GM20431 (cell line): ENCODE data around the gene PPFIA4.
"Not testable (repeated sequence)": the region's sequence is repeated elsewhere in the genome, so short reads cannot be mapped to it uniquely, and the experiment has no call there.

Source experiments
- in situ Hi-C: fragments of 300-500 bp; cut with MseI, MboI; formaldehyde crosslinking; loops from one replicate; pipeline ENCODE4 v1.15.0; 2020; ENCODE audit warnings: low sequenced_read_pairs; ENCODE audit not compliant: unreplicated experiment

The PPFIA4 gene

DNA sequence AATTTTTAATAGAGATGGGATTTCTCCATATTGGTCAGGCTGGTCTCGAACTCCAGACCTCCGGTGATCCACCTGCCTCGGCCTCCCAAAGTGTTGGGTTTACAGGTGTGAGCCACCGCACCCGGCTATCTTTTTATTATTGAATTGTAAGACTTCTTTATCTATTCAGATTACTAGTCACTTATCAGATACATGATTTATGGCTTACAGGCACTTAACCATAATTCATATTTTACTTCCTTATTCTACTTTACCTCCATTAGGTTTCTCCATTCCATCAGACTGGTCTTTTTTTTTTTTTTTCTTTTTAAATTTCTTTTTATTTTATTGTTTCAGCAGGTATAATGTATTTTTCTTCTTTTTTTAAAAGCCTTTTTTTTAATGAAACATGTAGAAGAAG lies 14.7 kb upstream of the PPFIA4 start:
- in situ Hi-C loops: no loop called here

DNA sequence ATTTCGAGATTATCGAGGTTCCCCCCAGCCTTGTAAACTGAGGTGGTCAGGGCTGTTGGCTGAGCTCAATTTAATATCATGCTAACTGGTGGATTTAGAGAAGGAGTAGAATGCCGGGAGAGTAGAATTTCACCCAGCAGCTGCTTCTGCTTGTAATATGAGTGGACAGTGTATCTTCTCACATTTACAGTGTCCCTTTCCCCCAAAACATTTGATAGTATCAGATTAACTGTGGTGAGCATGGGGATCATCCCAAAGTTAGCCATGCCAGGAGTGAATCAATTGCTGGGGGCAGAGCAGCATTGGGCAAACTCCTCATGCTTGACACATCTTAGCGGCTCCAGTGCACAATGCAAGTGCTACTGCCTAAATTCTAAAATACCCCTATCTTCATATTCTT lies 9.2 kb upstream of the PPFIA4 start:
- in situ Hi-C loops: no loop called here

DNA sequence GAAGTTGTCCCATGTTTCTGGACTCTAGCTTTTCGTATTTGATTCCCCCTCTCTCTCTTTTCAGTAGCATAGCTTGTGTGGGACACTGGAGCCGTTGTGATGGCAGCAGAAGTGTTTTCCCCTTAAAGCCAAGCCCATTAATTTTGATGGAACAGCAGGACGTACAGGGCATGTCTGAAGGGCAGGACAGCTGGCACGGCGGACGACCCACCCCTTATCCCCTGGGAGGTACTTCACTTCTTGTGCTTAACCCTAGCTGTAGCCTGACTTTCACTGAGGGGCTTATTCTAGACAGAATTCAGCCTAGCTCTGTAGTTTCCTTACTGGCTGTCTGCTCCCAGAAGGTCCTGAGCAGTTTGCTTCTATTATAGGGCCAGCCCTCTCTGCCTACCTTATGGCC lies 8.6 kb upstream of the PPFIA4 start:
- in situ Hi-C loops: no loop called here

- in situ Hi-C loops: not testable (repeated sequence)
These were observed 3.4 kb upstream of the PPFIA4 start for GRCh38 chr1:203022855-203023254.

GRCh38 chr1:203025686-203026030 lies 633 bp upstream of the PPFIA4 start:
- in situ Hi-C loops: no loop called here

DNA sequence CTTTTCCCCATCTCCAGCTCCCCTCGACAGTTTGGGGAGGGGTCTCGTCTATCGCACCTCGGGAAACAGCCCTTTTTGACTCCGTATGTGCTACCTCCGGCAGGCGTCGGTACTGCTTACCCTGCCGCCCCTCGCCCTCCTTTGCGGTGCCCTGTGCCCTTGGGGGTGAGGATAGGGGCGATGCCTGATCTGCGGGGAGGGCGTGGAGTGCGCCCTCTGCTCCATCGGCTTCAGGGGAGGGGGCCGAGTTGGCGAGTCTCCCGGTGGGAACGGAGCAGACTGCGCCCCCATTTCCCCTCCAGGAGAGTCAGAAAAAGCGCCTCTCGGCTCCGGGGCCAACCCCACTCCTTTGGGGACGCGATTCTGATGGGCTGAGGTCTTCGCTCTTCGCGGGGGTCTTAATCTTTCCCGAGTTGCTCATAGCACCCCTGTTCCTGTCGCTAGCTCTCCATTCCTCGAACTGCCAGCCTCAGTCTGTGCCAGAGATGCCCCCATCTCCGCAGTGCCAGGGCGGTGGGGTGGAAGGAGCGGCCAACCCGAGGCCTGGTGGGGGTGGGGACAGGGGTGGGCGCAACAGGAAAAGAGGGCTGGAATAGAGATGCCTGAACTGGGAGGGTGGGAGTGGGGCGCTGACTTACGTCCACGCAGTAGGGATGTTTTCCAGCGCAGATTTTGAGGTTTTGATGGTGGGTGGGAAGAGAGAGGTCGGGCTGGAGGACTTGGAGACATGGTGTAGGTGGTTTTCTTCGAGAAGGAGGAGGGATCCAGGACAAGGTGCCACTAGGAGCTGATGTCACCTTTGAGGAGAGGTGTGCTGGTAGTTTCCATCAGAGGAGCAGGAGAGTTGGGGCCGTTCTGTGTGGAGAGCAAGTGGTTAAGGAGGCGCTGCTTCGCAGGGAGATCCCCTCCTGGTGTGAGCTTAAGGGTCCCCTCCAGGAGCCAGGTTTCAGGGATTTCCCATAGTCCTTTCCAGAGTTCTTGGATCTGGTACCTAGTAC lies 674 bp downstream of the PPFIA4 start:
- in situ Hi-C loops: no loop called here

GRCh38 chr1:203028067-203028783 lies 1.9 kb downstream of the PPFIA4 start:
- in situ Hi-C loops: no loop called here

DNA sequence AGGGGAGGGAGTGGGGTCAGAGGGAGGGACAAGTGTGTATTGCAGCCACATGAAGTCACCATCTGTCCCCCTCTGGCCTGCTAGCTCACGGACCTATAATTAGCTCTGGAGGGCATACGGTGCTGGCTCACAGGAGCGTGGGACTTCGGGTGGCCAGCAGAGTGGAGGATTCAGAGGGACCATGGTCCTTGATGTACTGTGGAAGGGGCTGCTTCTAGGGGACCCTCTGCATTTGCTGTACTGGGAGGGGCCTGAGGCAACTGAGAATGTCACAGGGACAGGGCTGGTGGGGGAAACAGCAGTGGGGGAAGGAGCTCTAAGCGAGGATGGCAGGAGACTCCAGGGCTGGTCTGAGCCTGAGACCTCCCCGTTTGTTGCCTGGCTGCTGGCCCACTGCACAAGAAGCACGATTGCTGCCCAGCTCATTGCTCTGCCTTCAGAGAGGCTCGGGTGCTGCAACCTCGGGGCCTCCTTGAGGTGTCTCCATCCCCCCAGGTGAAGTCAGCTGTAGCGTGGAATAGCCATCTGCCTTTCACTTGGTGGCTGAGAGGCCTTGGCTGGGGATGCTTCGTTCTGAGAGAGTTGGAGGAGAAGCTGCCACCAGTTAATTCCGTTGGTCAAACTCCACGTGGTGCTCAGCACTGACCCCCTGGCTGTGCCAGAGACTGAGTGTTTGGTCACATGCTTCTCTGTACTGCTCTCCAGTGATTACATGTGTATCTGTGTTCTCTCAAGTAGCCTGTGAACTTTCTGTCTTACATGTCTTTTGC lies 2.7 kb downstream of the PPFIA4 start:
- in situ Hi-C loops: no loop called here

DNA sequence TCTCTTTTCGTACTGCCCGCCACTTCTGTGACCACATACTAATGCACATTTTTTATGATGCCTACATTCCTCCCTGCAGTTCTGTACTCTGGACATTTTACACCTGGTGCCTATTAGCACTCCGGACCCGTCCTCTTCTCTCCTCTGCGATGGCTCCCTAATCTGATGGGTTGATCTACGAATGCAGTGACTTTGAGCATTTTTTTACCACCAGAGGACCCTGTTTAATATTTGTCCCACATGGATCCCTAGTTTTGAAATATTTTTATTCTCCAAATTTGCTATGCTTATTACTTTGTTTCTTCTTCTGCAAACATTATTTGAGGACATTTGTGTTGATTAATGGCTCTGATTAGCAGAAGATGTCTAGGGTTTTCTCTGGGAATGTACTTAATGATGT lies 5.2 kb downstream of the PPFIA4 start:
- in situ Hi-C loops: no loop called here

GRCh38 chr1:203033287-203033686 lies 7.0 kb downstream of the PPFIA4 start:
- in situ Hi-C loops: no loop called here

GRCh38 chr1:203033917-203034316 lies 7.6 kb downstream of the PPFIA4 start:
- in situ Hi-C loops: no loop called here

DNA sequence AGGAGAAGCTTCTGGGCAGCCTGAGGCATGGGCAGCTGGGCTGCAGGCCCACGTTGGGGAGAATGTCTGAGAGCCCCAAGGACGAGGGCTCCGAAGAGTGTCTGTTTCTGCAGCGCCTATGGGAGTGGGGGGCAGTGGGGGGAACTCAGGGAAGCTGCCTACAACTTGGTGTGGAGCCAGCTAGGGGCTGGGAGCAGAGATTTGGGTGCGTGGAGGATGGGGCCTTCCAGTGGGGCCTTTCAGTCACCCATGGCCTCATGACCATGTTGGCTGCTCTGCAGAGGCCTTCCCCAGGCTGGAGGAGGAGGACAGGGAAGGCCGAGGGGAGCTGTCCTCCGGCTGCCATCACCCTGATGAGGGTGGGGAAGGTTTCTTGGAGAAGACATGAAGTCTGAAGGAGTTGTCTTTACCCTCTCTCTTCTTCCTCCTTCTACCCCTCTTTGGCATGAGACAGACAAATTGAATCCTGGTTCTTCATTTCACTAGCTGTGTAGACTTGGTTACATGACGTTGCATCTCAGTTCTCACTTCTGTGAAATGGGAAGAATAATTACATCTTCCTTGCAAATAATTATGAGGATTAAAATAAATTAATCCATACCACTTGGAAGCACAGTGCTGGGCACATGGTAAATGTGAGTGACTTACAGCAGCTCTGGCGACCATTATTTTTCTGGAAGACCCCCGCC lies 8.3 kb downstream of the PPFIA4 start:
- in situ Hi-C loops: no loop called here

DNA sequence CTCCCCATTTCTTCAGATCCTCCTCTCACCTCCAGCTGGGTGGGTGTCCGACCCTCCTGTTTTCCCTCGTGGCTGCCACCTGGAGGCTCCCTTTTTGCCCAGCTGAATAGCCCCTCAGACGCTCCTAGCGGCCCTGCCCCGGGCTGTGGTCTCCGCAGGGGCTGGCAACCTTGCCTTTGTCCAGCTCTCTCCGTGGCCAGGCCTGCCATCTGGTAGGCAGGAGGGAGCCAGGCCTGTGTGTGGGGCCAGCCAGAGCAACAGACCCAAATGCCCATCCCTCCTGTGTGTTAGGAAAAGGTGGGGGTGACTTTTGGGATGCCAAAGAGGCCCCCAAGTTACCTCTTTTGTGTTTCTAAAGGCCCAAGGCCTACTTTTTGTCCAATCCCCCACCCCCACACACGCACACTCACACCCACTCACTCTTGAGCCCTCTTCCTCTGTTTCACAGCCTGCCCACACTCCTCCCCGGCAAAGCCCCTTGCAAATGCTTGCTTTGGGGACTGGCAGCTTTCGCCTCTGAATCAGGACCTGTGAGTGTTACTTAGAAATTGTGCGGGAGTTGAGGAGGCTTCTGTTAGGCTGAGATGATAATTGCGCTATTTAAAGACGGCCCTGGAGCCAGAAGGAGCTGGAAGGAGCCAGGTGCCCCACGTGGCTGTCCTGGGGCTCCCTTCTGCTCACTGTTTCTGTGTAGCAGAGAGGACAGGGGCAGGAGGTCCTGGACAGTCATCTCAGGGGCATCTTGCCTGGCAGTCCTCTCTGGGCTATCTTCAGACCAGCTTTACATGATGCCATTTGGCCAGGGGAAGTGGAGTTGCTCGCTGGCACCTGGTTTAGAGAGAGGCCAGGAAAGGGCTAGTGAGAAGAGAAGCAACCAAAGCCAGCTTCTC lies 9.1 kb downstream of the PPFIA4 start:
- in situ Hi-C loops: no loop called here

DNA sequence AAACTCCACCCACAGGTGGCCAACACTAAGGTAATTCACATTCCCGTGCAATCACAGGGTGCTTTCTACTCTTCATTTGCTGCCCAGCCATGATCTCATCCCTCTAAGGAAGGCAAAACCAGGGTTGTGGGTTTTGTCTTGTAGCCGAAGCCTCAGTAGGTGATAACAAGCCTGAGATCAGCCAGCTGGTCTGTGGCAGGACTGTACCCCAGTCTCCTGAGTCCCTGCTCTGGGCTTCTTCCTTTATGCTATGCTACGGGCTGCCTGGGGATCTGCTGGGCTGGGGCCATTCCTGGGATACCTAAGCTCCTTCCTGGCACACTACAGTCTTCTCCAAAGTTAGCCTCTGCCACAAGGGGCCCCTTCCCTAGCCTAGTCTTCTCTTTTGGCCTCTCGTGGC lies 9.8 kb downstream of the PPFIA4 start:
- in situ Hi-C loops: no loop called here

GRCh38 chr1:203036537-203036936 lies 10.2 kb downstream of the PPFIA4 start:
- in situ Hi-C loops: no loop called here

GRCh38 chr1:203037509-203038190 lies 11.4 kb downstream of the PPFIA4 start:
- in situ Hi-C loops: no loop called here

- in situ Hi-C loops: no loop called here
These were observed 12.0 kb downstream of the PPFIA4 start for GRCh38 chr1:203038217-203038741.

- in situ Hi-C loops: no loop called here
These were observed 12.8 kb downstream of the PPFIA4 start for GRCh38 chr1:203038891-203039608.
